Embryonic facial prominence (tissue), 1 donor: ENCODE results near the gene IGSF10.

Experiments
- DNase-seq: peaks from one replicate; pipeline ENCODE4 v3.0.0-alpha.2; 2016; ENCODE audit errors: extremely low spot score

Gene IGSF10

DNA sequence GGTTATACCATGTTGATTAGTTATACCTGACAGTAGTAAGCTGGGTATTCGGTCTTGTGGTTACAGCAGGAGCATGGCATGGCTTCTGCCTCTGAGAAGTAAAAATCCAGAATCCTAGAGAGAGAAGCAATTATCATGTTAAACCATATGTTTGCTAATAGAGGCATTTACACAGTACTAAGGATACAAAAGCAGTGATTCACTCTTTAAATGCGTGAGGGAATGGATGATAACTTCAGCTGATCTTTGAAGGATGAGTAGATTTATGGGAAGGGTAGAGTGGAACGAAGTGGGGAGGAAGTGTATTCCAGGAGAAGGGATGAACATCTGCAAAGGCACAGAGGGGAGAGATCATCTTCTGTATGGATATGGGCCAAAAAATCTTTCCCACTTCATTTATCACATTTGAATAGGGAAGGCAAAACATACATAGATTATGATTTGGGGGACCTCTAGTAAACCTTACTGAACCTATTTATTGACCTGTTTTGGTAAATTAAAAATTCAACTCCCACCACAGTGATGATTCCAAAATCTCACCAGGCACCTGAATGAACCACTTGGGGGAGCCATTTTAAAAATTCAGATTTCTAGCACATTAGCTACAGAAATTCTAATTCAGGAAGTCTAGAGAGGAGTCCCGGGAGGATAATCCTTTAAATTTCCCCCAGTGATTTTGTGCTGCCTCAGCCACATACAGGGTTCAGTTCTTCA, 35.1 kb downstream of the IGSF10 start:
- DNase-seq: no peak

GRCh38 chr3:151423091-151423490, 37.8 kb downstream of the IGSF10 start:
- no peak for DNase-seq

- no peak for DNase-seq
Observed at GRCh38 chr3:151421938-151422337, 38.9 kb downstream of the IGSF10 start.

DNA sequence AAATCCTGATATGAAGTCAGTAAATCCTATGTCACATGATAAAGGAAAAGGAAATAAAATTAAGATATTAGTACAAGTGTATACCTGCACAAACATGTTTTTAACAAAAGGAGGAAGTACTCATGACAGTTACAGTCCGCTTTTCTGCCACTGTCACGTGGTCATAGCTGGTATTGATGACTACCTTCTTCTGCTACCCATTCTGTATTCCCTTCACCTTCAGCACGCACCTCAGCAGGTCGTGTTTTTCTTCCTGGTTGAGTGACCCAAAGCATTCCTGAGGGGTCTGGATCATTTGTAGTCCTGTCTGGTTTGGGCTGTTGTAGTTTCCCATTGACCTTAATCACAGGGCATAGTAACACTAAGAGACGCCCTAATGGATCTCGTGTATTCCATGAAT, 41.1 kb downstream of the IGSF10 start:
- no peak for DNase-seq

DNA sequence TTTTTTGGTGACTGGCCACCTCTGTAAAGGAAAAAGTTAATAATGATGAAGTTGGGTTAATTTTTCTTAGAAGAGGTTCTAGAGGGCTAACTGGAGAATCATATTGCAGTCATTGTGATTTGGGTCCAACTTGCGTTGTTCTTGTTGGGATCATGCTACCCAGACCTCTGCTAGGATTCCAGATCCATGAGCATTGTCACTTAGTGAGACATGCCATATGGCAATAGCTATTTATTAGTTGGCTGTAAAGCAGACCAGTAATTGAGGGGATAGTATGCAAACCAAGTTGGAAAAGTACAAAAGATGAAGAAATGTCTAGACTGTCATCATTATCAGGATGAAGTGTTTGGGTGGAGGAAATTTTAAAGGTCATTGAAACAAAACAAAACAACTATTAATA, 45.6 kb downstream of the IGSF10 start:
- DNase-seq: no peak

GRCh38 chr3:151412989-151413388, 47.9 kb downstream of the IGSF10 start:
- DNase-seq: no peak
